NOMO-1 treated with dmso at 0.1 percent for 144 hours (cell line): ENCODE results near the gene NR4A3.
"Not testable (repeated sequence)": the region's sequence is repeated elsewhere in the genome, so short reads cannot be mapped to it uniquely, and the experiment has no call there.

Experiments
- DNase-seq: peaks from one replicate; lab custom pipeline; 2025; ENCODE audit not compliant: unreplicated experiment; lab: John Stamatoyannopoulos, UW

NR4A3 gene

DNA sequence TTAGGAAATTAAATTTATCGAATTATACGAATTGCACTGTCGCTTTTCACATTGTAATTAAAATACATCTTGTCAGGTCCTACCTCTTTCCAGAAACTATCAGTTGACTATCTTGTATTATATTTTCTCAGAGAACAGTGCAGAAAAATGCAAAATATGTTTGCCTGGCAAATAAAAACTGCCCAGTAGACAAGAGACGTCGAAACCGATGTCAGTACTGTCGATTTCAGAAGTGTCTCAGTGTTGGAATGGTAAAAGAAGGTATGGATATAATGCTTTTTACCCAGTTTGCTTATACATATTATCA is 10.8 kb downstream of the NR4A3 start:
- DNase-seq: no peak

DNA sequence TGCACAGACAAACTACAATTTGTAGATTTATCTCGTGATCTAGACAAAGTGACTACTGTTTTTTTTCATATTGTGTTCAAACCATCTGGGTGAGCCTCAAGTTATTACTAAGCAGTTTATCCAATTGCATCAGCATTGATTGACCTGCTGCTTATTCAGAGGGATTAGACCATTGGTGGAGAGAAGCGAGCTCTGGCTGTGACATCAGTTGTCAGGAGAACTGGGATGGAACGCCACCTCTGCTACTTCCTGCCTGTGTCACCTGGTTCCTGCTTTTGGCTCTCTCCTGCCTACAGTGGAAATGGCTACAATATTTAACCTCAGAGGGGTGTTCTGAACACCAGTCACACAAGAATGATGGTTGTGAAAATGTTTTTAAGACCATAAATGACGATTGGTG is 12.1 kb downstream of the NR4A3 start:
- no peak for DNase-seq

DNA sequence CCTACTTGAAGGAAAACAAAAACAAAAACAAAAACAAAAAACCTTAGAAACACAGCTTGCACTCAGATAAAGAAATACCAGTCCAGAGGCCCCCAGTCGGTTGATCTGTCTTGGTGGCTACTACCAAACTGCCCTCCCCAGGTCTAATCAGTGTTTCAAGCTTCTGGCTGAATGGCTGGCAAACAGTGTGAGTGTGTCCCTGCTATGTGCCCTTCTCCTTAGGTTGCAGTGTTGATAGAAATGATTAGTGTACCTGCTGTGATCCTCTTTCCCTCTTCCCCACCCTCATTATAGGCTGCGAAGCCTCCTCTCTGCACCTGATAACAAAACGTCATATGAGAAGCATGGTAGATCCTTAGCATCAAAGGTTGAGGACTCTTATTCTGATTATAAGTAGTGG is 12.8 kb downstream of the NR4A3 start:
- no peak for DNase-seq

DNA sequence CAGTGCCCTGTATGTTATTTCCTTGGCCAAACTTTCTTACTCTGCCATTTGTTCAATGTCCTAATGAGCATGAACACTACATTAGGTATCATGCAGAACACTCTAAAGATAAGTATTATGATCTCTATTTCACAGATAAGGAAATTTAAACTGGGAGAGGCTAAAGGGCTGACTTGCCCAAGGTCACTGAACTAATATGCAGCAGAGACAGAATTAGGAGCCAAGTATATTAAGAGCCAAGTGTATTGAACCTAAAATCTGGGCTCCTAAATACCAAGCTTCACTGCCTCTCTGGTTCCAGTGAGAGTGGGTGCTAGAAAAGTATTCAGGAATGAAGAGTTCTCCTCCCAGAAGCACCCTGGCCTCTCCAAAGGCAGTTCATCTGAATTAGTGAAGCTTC is 13.5 kb downstream of the NR4A3 start:
- no peak for DNase-seq

DNA sequence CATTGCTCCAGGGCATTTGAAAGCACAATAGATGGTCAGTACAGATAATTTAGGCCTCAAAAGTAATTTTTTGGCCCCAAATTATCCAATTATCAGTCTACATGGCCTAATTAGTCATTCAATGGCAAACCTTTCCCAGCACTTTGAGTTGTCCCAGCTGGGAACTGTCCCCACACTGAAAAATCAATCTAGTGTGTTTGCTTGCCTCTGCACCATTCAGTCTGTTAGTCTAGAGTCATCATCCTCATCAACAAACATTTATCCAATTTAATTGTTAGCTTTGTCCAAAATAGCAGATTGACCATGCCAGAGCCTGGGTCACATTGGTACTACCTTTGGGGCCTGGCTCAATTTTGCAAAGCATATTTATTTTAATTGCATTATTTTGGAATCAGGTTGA is 13.9 kb downstream of the NR4A3 start:
- no peak for DNase-seq

DNA sequence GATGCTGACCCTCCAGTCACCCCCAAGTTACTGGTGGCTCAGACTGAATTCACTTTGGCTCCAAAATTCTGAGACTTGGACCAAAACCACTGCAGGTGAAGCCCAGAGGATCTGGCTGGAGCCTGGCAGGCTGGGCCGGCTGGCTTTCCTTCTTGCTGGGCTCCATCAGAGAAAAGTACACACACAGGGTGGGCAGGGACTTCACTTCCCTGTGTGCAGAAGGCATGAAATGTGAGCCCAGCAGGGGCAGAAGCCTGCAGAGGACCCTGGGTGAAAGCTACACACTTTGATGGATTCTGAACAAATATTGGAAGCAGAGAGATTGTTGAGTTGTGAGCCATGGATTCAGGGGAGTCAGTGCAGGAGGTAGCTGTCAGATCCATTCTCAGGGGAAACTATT is 18.4 kb downstream of the NR4A3 start:
- DNase-seq: no peak

DNA sequence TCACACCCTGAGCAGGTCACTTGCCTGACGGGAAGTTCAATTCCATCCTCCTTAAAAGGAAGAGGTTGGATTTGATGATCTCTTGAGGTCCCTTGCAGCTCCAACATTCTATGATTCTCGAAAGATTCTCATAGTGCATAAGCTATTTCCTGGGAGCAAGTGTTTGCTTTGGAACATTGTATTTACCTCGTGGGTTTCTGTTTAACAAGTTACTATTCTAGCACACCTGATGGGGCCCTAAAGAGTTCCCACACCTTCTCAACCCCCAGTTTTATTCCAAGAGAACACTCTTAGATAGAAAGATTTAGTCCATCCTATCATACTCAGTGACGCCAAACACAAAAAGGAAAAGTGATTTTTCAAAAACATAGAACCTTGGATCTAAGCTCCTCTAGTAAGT is 23.4 kb downstream of the NR4A3 start:
- no peak for DNase-seq

DNA sequence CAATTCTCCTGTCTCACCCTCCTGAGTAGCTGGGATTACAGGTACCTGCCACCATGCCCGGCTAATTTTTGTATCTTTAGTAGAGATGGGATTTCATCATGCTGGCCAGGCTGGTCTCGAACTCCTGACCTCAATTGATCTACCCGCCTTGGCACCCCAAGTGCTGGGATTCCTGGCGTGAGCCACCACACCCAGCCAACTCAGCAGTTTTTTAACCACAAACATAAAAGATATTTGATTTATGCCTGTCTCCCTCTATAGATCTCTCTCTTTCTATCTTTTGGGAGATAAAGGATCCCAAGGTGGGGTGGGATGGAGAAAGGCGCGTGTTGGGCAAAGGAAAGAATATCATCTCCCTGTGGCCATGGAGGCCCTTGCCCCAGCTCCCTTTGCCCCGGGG is 26.8 kb downstream of the NR4A3 start:
- DNase-seq: no peak

DNA sequence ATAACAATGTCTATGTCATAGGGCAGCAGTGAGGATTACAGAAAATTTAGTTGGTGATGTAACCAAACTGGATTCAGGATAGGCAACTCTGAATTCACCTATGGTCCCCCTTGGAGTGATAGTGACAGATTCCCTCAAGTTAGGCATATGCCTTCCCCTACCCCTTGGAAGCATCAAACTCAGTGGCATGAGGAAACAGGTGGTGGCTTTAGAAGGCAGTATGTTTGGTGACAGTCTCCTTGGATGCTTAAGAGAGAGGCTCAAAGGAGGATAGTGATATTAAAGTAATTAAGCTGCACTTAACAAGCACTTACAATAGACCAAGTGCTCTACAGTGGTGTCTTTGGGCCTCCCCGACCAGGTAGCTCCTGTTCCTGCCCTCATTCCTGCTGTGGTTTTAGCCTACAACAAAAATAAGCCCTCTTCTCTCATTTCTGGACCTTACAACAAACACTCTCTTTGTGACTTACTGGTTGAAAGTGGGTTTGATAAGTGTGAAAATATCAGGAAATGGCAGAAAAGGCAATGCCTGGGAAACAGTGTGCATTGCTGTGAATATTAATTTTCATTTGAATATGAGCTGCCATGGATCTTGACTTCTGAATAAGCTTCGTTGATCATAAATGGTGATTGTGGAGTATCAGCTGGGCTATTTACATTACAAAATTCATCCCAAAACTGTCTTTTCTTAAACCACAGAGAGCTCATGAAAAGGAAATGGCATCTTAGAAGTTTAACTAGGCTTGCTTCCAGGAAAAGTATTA is 29.2 kb downstream of the NR4A3 start:
- DNase-seq: no peak

DNA sequence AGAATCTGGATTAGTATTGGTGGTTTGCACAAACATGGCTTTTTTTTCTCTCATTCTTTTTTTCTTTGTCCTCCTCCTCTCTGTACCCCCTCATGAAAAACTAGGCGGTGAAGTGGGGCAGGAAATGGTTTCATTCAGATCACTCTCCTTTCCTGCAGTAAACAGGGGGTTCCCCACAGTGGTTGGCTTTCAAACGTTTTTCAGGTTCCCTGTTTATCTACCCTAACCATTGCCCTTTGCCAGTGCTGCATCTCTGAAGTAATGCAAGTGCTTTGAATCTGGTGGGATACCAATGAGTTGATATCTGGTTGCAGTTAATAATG is 29.8 kb downstream of the NR4A3 start:
- DNase-seq: no peak

DNA sequence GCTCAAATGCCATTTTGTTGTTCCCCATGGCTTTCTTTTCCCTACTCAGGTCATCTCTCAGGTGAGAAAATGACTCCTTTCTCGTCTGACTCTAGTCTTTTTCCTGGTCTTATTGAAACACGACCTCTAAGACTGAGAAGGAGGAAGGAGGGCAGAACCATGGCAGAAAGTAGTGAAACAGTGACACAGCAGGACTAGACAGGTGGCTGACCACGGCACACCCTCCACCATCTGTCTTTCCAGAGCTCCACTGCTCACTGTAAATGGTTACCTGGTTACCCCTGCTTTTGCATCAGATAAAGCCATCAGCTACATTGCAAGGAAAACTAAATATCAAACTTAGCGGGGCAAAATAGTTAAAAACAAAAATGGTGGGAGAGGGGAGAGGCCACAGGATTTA is 30.9 kb downstream of the NR4A3 start:
- no peak for DNase-seq

DNA sequence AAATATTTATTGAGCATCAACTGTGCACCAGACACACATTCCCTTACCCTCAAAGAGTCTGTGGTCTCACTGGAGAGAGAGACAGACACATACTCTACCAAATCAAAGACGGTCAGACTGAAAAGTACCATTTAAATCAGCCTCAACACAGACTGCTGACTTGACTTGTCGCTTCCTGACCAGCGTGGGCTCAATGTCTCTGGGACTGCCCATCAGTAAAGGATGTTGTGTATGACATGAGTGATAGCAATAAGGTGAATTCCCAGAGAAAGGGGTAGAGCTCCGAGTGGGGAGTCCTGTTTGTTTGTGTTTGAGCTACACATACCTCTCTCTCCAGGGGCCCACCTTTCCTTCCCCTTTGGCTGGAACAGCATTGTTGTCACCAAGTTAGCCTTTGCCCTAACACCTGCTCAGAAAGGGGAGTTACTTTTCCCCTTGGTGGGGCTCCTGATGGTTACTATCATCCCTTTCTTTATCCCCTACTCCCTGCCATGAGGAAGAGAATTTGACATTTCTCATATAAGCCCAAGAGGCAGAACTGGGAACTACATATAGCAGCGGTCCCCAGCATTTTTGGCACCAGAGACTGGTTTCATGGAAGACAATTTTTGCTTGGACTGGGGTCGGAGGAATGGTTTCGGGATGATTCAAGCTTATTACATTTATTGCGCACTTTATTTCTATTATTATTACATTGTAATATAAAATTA is 33.9 kb downstream of the NR4A3 start:
- DNase-seq: no peak

DNA sequence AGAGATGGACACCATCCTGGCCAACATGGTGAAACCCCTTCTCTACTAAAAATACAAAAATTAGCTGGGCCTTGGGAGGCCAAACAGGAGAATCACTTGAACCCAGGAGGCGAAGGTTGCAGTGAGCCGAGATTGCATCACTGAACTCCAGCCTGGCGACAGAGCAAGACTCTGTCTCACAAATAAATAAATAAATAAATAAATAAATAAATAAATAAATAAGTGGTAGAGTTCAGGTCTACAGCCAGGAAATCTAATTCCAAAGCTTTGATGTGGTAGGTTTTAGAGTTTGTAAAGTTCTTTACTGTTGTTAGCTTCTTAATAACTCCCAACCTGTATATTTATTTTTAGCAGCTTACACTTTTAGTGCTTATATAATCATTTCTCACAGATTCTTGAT is 35.9 kb downstream of the NR4A3 start:
- not testable (repeated sequence) for DNase-seq

DNA sequence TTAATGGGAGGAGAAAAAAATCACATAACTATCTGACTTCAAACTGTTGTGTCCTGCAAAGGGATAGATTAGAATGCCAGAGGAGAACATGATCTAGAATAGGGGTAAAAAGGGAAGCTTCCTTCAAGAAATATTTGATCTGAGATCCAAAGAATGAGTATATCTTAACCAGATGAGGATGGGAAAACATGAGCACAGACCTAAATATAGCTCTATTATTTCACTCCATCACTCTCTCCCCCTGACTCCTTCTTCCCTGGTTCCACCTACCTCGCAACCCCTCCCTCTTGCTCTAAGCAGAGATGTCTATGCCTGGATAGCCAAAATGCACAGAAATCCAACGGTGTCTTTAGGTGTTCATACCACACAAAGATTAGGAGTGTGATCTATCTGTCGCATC is 36.4 kb downstream of the NR4A3 start:
- DNase-seq: no peak

DNA sequence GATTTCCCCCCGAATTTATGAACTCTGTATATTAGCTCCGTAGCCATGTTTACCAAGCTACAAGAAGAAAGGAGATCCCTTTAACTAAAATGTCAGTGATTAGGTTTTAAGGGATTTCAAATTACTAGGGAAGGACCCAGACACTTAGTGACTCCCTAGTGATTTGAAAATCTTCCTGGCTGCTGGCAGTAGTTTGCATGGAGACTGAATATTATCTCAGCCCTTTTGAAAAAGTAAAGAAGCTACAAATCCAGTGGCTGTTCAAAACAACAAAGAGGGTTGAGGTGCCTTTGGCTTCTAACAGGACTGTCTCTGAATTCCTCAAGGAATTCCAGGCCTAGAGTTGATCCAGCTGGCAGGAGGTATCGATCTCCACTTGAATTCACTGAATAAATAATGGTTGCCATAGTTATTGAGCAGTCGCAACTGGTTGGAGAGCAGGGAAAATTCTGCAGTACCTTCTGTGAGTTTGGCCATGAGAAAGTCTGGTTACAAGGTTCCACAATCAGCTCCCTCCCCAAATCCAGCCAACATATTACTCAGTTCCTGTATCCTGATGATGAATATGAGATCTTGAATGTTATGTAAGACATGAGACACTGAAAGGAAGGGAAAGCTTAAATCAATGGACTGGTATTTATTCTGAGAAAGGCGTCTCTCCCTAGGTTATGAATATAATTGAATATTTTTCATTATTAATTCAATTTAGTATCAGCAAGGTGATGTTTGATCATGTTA is 37.7 kb downstream of the NR4A3 start:
- DNase-seq: no peak

DNA sequence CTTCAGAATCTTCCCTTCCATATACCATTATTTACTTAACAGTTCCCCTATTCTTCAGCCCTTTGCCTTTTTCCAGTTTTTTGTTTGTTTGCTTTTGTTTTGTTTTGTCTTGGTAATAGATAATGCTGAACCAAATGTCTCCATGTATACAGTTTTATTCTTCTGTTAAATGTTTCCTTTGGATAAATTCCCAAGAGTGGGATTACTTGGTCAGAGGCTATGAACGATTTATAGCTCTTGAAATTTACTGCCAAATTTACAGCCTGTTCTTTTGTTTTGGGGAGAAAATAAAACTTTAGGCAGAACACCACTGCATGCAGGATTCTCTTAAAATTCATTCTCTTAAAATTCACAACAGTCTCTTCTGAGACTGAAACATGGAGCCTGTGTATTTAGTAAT is 38.6 kb downstream of the NR4A3 start:
- no peak for DNase-seq

DNA sequence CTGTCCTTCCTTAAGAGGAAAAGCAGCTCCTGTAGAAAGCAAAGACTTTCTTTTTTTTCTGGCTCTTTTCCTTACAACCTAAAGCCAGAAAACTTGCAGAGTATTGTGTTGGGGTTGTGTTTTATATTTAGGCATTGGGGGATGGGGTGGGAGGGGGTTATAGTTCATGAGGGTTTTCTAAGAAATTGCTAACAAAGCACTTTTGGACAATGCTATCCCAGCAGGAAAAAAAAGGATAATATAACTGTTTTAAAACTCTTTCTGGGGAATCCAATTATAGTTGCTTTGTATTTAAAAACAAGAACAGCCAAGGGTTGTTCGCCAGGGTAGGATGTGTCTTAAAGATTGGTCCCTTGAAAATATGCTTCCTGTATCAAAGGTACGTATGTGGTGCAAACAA is 42.3 kb downstream of the NR4A3 start:
- DNase-seq: no peak

DNA sequence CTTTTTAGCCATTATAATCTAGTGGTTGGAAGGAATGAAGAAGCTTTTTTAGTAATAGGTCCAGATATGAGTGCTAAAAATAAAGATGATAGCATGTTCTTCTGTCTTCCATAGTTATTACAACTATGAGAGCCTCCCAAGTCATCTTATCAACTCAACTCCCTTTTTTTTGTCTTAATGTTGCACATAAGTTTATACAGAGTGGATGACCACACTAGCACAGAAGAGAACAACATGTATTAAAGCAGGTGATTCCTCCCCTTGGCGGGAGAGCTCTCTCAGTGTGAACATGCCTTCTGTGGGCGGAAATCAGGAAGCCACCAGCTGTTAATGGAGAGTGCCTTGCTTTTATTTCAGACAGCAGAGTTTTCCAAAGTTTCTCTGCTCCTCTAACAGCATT is 44.7 kb downstream of the NR4A3 start:
- DNase-seq: no peak

DNA sequence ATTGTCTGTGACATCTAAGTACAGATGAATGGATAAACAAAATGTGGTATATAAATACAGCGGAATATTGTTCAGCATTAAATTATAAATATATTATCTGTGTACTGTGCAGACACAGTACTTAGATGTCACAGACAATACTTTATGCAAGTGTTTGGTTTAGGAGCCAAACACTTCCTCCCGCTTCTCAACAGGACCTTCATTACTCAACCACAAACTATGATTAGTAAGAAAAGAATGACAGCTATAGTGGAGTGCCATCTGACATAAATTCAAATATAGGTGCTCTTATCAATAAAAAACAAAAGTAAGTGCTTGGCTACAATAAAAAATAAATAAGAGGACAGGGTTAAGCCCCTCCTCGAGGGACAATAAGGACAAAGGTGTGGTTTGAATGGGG is 45.9 kb downstream of the NR4A3 start:
- DNase-seq: no peak

DNA sequence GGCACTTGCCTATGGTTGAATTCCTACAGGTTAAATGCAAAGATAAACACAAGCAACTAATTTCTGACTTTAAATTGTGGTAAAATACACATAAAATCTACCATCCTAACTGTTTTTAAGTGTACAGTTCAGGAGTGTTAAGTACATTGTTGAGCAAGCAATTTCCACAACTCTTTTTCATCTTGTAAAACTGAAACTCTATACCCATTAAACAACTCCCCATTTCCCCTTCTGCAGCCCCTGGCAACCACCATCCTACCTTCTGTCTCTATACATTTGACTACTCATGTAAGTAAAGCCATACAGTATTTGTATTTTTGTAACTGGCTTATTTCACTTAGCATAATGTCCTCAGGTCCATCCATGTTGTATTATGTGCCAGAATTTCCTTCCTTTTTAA is 46.3 kb downstream of the NR4A3 start:
- DNase-seq: no peak

DNA sequence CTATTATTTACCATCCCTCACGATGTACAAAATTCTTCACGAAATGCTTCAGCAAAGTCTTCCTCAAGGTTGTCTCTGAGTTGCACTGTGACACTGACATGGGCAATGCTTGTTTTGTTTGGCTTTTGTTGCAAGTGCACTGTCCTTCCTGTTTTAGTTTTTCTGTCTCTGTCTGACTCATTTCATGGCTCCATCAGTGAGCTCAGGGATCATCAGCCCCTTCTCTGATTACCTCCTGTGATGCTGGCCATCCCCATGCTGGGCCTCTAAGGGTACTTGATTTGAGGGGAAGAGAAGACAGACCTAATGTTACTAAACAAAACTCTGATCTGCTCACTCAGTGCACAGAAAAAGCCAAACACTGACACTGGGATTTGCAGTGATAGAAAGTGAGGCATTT is 47.2 kb downstream of the NR4A3 start:
- DNase-seq: no peak

DNA sequence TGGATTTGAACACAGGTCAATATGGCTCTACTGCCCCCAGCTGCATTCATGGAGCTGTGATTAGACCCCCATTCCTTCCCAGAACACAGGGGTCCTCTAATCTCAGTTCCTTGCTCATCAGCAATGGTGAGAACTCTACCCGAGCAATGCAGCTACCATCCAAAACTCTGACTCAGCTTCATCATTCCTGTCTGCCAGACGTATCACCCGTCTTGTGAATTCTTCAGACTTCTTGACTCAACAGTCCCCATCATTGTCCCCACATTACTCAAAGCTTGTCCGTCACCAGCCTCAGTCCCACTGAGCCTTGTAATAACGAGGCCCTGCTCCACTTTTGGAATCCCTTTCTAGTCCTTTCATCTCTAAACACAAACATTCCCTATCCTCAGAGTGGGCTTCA is 48.4 kb downstream of the NR4A3 start:
- DNase-seq: no peak

DNA sequence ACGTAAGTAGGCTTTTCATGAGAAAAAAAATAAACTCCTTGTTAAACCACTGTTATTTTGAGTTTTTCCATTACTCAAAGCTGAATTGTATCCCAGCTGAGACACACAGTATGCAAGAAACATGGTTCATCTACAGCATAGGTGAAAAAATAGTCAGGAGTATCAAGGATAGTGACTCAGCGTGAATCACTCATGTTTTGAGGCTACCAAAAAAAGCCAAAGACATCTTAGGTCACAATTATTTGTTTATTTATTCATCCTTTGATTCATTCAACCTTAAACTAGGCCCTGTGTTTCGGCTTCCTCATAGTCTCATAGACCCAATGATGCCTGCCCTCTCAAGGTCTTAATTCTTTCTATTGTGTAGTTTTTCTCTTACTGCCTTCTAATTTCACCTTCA is 51.8 kb downstream of the NR4A3 start:
- no peak for DNase-seq
